HG03175 (cell line): ENCODE data around the gene NTM.

ENCODE experiments used
- ATAC-seq: cut with Tn5 transposase; IDR thresholded peaks from one replicate; pipeline ENCODE4 v1.9.1; 2021; ENCODE audit warnings: mild to moderate bottlenecking, moderate library complexity; ENCODE audit not compliant: unreplicated experiment

Gene NTM

DNA sequence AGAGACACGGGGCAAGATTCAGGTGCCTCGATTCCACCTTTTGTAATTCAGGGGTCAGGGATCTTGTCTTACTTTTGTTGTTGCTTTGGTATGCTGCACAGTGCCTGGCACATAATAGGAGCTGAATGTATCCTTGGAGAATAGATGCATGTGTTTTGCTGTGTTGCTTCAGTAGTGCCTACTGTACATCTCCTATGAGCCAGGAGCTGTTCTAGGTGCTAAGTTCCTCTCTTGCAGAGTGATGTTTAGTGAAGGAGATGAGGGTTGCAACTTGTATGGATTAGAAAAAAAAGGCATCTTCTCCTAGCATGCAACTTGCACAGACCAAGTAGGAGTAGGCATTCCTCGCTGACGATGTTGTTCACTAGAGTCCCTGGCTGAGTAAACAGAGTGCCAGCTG lies 555.4 kb downstream of the NTM start:
- no peak for ATAC-seq

DNA sequence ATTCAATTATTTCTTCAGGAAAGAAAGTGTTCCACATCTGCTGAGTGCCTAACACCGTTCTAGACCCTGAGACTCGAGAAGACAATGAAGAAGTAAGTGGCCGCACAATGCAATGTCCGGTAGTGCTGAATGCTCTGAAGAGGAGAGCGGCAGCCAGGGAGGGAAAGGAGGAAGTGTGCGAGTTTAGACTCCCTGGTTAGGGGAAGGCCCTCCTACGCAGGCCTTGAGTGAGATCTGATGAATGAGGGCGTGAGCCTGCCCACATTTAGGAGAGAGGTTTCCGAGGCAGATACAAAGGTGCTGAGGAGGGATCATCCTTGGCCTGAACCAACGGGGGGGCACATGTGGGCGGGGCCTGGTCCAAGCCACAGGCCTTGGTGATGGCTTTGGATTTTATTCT lies 558.6 kb downstream of the NTM start:
- ATAC-seq, result no peak

DNA sequence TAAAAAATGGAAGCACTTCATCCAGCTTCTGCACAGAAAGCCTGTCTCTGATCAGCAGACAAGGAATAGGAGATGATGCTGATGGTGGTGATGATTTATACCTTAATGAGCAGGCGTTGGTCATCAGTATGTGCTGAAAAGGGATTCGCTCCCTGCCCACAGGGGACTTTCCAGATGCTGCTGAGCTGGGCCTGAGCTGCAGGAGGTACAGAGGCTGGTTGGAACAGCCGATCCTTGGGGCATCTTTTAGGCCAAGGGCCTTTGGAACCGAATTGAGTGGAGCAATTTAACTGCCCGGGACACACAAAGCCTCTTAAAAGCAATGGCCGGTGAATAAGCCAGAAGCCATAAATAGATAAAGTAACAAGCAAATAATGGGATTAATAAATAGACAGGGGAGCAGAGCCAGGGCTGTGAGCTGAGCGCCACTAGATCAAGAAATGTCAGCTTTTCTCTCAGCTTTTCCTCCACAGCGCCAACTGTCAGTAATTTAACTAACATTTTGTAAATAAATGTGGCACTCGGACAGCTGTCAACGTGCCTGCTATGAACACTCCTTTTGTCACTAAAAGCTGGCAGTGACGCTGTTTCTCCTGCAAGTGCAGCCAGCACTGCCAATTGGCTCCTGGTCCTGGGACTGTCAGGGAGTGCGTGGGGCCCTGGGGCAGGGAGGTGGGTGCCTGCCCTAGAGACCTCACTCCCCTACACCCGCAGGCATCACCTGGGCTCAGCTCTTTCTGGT lies 562.3 kb downstream of the NTM start:
- no peak for ATAC-seq

DNA sequence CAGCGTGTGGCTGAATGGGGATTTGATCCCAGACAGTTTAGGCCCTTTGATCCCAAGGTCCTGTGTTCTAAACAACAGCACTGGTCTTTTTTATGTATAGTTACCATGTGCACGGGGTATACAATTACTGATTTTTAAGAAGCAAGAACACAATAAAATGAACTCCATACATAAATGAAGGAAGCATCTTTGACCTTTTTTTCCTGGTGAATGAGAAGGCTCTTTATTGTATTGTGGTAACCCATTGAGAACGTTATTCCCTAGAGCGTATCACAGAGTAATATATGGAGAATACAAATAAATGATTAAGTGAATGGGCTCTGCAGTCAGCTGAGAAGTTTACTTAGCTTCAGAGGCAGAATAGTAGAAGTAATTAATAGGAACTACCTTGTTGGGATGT lies 563.6 kb downstream of the NTM start:
- no peak for ATAC-seq

DNA sequence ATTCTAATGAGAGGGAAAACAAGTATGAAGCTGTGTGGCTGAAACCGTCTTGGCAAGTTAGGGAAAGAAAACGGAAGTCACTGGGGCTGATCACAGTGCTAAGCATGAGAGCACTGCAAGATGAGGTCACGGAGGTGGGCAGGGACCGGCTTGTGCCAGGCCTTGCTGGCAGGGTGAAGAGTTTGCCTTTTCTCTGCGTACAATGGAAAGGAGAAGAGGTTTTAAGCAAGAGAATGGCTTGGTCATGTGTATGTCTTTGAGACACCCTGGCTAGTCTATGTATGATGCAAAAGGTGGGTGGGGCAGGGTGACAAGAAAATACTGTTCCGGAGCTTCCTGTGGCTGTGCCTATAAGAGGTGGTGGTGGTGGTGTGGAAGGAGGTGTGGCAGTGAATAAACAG lies 567.9 kb downstream of the NTM start:
- no peak for ATAC-seq

DNA sequence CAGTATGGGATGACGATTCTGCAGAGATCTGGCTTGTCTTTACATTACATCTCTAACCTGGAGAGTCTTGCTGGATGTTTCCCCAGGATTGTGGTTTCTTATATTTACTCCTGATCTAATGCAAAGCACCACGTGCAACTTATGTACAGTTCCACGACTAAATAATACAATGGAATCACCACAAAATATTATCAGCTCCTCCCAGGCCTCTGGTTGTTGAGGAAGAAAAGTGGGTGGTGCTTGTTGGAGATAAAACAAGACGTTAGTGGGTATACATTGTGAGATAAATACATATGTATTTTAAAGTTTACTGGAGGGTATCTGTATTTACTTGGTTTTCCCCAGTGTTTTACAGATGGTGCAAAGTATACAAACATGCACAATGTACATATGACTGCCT lies 569.7 kb downstream of the NTM start:
- no peak for ATAC-seq

DNA sequence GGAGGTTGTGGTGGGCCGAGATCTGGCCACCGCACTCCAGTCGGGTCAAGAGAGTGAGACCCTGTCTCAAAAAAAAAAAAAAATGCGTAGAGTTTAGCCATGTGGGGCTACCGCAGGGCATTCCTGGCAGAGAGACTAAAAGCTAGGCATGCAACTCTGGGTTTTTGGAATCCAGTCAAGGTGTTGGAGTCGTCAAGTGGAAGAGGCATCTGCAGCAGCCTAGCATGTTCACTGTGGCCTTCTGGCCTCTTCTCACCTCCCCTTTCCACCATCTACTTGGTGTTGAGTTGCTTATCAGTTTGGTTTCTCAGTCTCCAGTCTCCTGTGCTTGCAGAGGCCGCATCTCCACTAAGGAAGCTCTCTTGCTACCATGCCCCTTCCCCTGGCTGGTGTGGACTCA lies 572.5 kb downstream of the NTM start:
- ATAC-seq, result no peak

DNA sequence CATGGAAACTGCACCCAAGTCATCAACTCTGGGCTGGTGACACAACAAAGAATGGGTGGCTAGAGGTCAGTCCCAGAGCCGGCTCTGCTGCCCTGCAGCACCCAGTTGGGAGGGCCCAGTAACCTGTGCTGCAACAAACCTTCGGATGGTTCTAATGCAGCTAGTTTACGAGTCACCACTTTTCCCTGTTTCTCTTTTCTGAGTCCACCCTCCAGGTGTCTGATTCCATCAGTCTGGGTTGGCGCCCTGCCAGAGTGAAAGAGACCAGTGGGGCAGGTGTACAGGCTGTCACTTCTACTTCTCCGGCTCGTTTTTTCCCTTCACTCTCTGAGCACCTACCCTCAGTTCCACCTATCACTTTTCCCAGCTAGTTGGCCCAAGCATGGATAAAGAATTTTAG lies 572.9 kb downstream of the NTM start:
- no peak for ATAC-seq

DNA sequence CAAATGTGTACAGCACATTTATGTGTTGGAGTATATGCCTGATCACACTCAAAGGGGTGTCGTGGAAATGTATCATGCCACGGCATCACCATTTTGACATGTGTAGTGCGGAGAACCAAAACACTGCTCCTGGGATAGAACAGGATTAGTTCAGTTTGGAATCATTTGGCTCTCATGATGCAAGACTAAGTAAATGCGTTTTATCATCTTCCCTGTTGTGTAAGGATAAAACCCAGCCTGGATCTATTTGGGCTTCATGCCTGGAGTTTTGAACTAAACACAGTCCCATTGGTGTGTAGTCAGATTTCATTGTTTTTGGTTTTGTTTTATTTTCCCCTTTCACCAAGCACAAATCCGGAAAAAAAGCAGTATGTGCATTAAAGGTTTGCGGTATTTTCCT lies 574.3 kb downstream of the NTM start:
- ATAC-seq, result no peak

DNA sequence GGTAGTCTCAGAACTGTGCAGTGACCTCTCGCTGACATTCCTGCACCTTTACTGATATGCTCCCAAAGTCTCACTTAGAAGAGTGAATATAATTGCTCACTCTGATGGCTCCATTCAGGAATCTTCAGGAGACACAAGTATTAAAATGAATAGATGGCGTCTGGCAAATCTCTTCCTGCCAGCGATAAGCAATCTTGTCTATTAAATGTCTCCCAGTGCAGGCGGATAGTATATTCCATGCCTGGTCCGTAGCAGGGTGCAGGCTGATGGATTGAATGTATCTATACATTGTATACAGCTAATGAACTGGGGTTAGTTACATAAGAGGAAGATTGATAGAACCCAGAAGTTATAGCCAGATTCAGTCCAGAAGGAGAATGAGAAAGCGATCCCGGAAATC lies 575.3 kb downstream of the NTM start:
- ATAC-seq, result no peak

DNA sequence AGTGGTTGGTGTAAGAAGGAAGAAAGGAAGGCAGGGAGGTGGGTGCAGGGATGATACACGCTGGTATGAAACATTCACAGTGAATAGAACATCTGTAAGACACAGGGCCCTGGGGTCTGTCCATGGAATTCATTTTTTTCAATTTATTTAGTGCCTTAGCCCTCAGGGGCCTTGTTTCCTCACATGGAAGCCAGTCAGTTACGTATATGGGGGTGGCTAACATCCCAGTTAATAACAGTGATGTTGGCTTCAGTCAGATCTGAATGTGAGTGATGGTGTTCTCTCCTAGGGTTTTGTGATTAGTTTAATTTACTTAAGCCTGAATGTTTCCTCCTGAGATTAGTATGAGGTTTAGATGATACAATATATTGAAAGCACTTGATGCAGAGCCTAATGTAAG lies 577.1 kb downstream of the NTM start:
- no peak for ATAC-seq

DNA sequence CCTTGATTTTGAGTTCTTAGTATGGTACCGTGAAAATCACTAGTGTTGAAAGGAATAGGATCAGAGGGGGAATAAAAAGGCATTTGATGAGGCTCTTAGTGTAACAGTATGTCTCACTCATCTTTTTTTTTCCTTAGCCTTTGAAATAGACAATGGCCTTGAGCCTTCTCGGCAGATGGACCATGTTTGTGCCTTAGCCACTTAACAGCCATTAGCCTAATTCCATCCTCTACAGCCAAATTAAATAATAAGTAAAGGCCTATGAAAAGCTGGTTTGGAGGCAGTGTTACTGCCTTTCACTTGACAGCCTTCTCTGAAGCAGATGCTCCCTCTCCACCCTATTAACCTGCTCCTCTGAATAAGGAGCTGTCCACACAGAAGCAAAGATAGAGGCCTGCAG lies 580.7 kb downstream of the NTM start:
- ATAC-seq, result no peak

DNA sequence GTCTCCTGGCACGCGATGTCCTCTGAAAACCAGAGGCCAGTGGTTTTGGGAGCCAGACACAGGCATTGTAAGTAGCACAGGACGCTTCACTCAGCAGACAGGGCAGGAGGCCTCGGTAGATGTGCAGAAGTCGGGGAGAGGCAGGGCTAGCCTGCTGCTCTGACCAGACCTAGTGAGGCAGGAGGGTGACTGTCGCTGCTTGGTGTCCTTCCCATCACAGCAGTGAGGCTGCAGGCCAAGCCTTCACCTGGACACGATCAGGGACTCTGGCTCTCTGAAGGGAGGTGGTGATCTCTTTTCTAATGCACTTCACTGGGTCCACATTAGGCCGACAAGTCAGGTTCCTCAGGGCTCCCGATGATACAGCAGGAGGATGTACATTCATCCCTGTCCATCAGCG lies 583.7 kb downstream of the NTM start:
- no peak for ATAC-seq

DNA sequence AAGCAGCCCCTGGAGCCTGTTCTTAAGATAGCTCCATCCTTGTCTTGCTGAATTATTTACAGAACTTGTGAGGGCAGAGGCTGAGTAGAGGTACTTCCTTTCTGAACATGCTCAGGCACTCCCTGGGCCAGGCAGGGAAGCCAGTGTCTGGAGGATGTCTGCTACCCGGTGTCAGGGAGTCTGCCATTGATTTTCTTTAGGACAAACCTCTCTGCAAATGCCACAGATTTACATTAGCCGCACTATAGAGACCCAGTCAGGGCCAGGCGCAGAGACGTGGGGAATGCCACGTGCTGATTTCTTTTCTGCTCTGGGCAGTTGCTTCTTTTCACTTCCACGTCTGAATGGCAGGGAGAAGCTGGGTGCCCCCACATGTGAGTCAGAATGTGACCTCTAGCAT lies 585.5 kb downstream of the NTM start:
- ATAC-seq, result no peak

DNA sequence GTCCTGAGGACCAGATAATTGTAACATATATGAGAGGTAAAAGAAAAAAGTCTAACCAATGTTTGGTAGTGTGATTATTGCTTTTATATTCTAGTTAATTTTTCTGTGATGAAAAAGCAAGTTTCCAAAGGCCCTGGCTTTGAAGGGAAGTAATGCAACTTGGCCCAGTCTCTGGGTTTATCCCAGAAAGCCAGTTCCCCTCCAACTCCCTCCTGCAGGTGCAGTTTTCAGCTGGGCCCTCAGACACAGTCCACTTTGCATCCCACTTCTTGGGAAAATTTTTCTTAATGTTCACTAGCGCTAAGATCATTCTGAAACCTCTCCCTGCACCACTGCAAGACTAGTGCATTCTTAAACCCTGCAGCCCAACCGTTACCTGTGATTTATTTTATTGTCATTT lies 586.8 kb downstream of the NTM start:
- no peak for ATAC-seq

DNA sequence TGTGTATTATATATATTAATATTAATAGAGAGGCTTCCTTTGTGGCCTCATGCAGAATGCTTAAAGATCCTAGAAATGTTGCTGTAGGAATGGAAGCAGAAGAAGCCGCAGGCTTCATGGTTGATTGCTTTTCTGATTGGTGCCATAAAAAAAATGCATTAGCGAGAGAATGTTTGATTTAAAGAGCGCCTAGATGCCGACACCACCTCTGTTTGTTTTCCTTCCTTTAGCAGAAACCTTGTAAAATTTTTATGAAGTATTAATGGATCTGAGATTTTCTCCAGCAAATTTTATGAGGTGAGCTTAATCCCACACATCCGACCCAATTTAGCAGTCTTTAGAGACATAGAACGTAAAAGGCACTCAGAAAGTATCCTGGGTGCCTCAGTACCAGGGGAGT lies 587.5 kb downstream of the NTM start:
- no peak for ATAC-seq

DNA sequence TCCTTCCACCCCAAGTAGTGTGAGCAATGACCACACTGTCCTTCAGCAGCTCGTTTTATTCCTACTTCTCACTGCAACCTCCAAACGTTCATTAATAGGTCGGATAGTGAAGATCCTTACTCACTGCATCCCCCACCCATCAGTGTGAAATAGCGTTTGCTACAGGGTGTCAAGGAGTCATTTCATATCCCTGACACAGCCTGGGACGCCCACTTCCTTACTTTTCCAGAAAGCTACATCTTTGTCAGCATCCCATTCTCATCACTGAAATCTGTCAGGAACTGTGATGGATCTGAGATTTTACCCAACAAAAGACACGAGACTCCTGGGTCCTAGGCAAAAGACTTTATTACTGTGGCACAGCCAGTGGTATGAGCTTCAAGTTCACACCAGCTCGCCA lies 592.4 kb downstream of the NTM start:
- no peak for ATAC-seq

DNA sequence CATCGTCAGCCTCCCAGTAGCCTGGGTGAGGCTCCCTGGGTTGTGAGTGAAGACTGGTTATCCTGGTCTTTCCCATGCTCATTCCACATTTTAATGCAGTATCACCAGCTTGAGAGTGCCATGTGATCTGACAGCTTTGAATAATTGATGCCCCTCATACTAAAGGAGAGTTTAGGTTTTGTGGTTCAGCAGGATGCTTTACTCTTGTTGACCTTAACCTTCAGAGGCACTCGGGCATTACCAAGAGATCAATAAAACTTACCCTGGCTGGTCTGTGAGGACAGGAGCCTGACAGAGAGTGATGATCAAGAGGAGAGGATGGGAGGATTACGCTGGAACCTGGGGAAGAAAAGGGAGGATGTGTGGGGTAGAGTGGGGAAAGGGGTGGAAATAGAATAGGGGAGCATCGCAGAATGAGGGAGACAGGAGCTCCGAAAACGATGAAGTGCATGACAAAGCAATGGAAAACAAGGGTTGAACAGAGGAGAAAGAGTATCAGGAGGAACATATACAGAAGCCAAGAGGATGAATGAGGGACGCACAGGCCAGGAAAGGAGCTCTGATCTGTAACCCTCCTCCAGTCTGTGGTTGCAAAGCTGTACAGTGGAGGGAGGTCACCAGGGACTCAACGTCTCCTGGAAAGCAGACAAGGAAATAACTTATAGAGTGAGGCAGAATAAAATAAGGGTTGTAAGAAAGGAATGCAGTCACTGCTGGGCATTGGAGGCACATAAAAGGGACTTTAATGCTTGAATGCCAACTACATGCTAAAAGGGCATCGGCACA lies 594.5 kb downstream of the NTM start:
- no peak for ATAC-seq

DNA sequence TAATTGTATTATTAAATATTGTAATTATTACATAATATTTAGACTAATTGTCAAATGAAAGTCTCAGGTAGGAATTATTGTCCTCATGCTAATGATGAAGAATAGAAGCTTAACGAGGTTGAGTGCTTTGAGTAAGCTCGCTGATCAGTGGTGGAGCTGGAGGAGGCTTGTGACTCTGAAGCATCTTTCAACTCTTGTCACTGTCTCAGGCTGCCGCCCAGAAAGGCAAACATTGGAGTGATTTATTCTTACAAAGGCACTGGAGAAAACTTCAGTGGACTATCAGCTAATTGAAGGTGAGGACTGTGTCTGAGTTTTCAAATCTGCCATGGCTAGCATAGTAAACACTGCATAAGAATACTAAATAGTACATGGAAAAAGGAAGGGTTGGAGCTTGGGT lies 595.1 kb downstream of the NTM start:
- ATAC-seq, result no peak

DNA sequence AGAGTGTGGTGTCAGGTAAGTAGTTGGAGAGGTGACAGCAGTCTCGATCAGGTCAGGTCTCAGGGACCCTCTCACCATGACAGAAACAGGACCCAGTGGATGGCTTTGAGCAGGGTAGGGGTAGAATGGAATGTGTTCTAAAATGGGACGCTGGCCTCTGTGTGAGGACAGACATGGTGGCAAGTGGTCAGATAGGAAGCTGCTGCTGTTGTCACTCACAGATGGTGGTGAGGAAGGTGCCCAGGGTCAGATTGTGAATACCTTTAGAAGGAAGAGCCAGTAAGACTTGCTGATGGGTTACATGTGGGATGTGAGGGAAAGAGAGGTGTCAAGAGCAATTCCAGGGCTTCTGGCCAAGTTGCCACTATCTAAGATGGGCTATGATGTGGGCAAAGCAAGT lies 596.3 kb downstream of the NTM start:
- ATAC-seq, result no peak

DNA sequence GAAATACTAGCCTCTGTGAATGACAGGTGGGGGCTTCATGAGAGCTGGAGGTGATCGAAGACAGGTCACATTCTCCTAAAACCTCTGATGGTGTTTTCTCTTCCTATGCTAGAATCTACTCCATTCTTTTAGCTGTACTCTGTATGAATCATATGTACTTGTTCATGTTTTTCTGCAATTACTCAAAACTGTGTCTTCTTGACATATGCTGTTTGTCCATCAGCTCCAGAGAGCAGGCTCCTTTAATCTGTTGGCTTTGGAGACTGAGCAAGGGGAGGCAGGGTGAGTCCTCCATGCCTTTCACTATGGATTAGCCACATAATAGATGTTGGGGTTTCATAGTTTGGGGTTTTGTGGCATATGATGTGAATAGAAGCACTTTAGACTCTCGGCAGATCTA lies 598.8 kb downstream of the NTM start:
- no peak for ATAC-seq

DNA sequence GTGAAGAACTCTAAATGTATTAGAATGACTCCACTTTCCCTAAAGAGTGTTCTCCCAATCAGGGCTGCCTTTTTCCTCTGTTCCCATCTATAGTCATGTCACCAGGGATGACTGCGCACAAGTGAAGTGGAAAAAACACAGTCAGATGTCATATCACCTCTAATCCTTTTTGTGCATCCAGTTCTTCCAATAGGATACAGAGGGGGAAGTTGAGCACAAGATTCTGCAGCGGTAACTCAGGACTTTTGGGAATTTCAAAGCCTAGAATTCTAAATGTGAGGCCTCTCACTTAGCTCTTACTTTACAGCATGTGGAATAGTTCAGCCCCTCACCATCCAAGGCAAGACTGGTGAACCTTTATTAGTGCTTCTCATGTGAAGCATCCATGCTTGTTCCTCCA lies 602.6 kb downstream of the NTM start:
- no peak for ATAC-seq

DNA sequence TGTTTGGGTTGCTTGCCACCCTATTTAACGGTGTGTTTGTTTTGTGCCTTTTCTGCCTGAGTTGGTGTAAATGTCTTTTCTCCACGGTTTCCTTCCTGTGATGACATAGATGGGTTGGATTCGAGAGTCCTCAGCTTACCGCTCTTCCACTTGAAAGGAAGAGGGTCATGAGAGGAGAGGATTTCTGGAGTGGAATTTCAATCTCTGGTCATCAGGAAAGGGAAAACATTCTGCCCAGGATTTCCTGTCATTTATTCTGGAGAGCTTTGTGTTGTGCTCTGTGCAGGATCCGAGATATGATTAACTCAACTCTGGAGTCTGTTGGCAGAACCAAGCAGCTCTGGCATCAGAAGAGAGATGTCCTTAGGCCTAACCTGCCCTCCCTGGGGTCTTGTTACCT lies 605.2 kb downstream of the NTM start:
- no peak for ATAC-seq
